GM21381 (cell line): ENCODE measurements around the gene CERS6.
"Not testable (repeated sequence)": the region's sequence is repeated elsewhere in the genome, so short reads cannot be mapped to it uniquely, and the experiment has no call there.

Experiments used
- ATAC-seq: cut with Tn5 transposase; IDR thresholded peaks from one replicate; pipeline ENCODE4 v1.9.1; 2021; ENCODE audit warnings: mild to moderate bottlenecking, moderate library complexity; ENCODE audit not compliant: unreplicated experiment

Gene CERS6

GRCh38 chr2:168791140-168791539 is 335.1 kb downstream of the CERS6 start:
- ATAC-seq: not testable (repeated sequence)

- no peak for ATAC-seq
Measured at GRCh38 chr2:168793596-168793995, 337.5 kb downstream of the CERS6 start.

DNA sequence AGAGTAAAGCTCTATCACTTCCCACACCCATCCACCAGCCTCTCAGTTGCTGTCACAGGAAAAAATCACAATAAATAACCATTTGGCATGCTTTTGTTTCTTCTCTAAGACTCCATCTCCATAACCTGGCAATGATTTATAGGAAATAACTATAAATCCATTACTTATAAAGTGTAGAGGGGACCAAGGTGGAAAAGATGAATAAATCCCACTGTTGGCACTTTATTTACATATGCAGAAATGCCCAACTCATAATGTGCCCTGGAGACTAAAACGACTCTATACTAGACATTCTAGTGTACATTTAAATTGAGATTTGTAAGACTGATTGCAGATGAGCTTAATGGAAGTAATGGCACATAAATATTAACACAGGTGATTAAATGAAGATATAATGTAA is 338.9 kb downstream of the CERS6 start:
- ATAC-seq: no peak

- ATAC-seq: no peak
Measured at GRCh38 chr2:168796090-168796577, 340.1 kb downstream of the CERS6 start.

DNA sequence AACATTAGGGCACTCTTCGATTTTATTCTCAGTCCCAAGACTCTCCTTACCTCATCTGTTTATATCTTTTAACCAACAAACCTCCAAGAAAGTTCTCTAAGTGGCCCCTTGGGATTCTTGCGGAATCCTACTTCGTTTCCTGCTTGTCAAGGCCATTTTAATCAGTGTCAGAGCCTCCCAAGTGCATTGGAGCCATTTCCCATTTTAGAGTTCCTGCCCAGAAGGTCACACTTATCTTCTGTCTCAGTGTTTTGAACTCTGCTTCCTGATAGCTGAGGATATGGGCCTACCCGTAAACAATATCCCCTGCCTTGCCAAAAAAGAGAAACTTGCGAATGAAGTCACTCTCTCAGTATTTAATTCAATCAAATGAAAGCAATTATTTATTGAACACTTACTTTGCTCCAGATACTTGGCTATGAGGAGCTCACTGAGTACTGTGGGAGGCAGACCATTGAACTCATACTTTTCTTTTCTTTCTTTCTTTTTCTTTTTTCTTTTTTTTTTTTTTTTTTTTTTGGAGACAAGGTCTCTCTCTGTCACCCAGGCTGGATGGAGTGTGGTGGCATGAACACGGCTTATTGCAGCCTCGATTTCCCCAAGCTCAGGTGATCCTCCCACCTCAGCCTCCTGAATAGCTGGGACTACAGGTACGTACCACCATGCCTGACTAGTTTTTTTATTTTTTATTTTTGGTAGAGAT is 340.7 kb downstream of the CERS6 start:
- ATAC-seq: no peak

DNA sequence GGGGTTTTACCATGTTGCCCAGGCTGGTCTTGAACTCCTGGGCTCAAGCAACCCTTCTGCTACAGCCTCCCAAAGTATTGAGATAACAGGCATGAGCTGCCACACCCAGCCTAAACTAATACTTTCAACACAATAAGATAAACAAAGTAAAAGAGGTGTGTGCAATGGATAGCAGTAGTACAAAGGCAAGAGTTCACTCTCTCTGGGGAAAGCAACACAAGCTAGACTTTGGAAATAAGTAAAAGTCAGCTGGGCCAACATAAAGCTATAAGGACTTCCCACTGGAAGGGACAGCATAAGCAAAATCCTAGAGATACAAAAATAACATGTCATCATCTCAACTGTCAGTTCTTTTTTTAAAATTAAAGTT is 341.2 kb downstream of the CERS6 start:
- no peak for ATAC-seq

DNA sequence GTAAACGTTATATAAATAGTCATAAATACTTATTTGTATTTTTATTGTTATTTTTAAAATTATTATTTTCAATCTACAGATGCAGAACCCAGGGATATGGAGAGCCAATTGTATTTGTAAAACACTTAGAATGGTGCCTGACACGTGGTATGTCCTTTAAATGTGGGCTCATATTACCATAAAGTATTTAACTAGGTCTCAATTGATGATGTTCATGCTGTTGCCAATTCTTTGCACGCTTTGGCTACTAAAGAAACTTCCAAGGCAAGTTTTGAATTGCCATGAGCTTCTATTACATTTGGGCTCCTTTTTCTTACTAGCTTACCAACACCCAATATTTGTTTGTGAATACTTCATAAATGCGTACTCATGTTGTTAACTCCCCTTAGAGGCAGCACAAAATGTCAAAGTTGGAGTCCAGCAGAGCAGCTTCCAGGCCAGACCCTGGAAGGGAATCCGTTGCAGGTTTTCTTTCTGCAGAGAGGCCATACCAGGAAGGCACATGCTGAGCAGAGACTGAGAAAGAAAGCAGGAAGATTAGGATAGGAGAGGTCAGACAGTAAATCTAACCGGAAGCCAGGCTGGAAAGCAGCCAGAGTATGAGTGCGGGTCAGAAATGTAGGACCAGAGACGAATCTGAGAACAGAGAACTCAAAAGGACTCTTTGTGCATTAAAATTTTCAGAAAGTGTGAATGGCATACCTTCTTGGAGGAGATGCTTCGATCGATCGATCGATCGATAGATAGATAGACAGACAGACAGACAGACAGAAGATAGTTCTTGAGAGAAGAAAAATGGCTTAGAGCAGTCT is 342.2 kb downstream of the CERS6 start:
- no peak for ATAC-seq

GRCh38 chr2:168798888-168799410 is 342.9 kb downstream of the CERS6 start:
- no peak for ATAC-seq

GRCh38 chr2:168801471-168801870 is 345.4 kb downstream of the CERS6 start:
- ATAC-seq: no peak

DNA sequence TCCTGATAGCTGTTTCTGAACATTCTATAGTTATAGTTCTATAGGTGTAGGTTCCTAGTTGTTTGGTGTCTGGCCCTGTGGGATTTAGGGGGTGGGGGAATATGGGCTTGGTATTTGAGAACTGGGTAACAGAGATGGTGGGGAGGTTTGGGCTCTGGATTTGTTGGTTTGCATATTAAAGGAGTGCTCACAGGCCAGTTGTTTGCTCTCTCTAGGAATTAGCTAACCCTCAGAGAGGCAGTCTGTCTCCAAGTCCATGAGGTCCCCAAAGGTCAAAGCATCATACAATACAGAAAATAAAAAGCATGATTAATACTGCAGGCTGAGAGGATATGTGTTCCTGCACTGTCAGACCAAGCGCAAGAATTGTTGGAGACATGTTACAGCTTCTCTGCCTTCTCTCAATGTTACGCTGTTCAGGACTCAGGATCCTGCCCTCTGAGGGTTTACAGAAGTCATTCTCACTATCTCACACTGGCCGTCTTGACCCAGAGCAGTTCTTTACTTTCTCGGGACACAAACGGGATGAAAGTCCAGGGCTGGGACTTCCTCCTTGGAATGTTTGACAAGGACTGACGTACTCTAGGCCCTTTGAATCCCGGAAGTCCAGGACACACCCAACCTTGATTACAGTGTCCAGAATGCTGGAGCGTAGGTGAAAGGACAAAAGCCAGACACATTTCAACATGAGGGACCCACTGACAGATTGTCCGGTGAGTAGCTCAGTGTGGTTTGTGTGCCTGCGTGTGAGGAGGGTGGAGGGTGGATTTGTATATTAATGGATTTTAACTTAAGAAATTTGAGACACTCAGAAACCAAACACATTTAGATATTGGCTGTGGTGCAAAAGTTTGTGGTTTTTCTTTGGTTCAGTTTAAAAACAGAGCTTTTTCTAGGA is 346.1 kb downstream of the CERS6 start, which contains the start of gene NOSTRIN:
NOSTRIN (plus strand) TSS at position 677 of the 898 bp plus-strand sequence; CDS start at position 687, 10 bp downstream.
- no peak for ATAC-seq

GRCh38 chr2:168802859-168803725 is 347.0 kb downstream of the CERS6 start:
- no peak for ATAC-seq

DNA sequence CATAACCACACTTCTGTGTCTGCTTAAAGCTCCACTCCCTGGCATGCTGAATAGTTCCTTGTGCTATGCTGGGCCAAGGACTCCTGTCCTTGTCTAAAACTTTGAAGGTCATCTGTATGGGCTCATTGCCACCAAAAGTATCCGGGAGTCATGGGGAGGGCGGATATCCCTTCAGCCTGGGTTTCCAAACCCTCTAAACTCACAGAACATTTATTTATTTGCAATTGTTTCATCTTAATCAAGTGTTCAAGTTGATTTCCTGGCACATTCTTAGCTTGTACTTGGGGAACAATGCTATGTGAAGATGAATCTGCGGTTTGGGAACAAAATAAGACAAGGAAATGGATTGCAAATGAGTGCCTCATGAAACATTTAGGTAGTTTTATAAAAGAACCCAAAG is 348.1 kb downstream of the CERS6 start:
- ATAC-seq: no peak

DNA sequence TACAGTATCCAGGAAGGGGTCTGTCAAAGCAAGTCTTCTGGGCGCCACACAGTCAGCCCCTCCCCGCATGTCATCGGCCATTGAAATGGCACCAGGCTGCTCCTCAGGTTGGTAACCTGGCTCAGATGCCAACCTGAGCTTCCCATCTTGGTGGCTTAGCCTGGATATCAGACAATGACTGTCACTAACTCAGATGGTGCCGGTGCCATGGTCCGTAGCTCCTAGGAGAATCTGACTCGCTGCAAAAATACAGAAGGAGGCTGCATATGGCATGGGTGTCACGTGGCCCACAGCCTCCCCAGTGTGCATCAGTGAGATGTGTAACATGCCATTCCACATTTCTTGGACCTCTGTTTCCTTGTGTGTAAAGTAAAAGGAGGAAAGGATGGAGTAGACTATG is 349.5 kb downstream of the CERS6 start:
- no peak for ATAC-seq

DNA sequence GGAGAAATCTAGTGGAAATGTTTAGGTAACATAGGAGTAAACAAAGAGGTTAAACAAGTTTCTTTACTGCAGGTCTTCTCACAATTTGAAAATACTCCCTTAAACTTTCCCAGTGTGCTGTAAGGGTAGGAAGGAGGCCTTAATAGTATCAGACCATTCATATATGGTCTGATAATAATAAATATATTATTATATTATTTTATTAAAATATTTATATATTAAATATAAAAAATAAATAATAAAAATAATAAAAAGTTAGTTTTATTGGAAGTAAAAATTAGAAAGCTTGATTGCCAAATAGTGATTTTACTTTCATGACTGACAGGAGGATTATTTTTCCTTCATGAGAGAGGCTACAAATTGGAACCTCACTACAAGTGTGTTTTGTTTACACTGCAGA is 353.5 kb downstream of the CERS6 start:
- no peak for ATAC-seq

DNA sequence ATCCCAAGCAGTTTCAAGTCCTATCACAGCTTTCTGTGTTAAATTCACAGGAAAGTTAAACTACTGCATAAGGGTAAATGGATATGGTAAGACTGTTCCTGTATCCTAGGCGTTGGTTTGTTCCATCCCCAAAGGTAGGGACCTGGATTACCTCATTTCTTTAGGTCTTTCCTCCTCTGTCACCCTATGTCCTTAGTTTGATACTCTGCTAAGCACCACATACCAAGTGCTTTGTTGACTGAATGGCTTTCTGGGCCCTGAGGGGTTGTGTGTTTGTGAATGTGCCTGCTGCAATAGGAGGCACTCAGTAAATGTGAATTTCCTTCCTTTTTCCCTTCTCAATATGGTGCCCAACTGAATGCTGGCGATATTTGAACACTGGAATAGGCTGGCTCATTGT is 354.2 kb downstream of the CERS6 start:
- ATAC-seq: no peak

DNA sequence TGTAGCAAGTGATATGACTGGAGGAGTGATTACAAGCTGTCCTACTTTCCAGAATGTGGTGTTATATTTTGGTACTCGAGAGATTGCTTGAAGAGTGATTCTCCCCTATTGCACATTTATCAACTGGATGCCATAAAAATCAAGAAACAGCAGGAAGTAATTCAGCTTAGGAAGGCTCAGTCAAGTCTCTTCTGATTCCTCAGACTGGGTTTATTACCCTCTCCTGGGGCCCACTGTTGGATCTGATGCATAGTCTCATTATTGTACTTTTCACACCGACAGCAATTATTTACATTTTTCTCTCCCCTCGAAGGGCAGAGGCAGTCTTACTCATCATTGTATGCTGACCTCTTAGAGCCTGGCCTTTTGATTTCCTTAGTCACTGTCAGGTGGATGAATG is 355.6 kb downstream of the CERS6 start:
- ATAC-seq: no peak

GRCh38 chr2:168814046-168814445 is 358.0 kb downstream of the CERS6 start:
- no peak for ATAC-seq

GRCh38 chr2:168814939-168815907 is 359.2 kb downstream of the CERS6 start:
- no peak for ATAC-seq

- ATAC-seq: no peak
Measured at GRCh38 chr2:168816369-168816768, 360.3 kb downstream of the CERS6 start.
